WTC11 (cell line): ENCODE measurements around the gene LBX2. TPM values are rescaled to one million over a fixed set of nuclear protein-coding genes. Genes with fewer than 3 reads are reported as not detected.

Source experiments
- ATF1 ChIP-seq: sonication (generic); formaldehyde crosslinking; IDR thresholded peaks from 2 replicates; pipeline ENCODE4 v1.8.1; 2023; ENCODE audit warnings: mild to moderate bottlenecking, moderate library complexity, missing genetic modification reagents
- CREB1 ChIP-seq: sonication (generic); formaldehyde crosslinking; IDR thresholded peaks from 2 replicates; pipeline ENCODE4 v1.8.0; 2023; ENCODE audit warnings: mild to moderate bottlenecking, missing genetic modification reagents
- CREM ChIP-seq: sonication (generic); formaldehyde crosslinking; IDR thresholded peaks from 2 replicates; pipeline ENCODE4 v1.8.1; 2022; ENCODE audit warnings: mild to moderate bottlenecking, missing genetic modification reagents, moderate library complexity
- ESRRA ChIP-seq: sonication (generic); formaldehyde crosslinking; IDR thresholded peaks from 2 replicates; pipeline ENCODE4 v1.8.1; 2022; ENCODE audit warnings: mild to moderate bottlenecking, missing genetic modification reagents, borderline replicate concordance
- FOXP1 ChIP-seq: sonication (generic); formaldehyde crosslinking; IDR thresholded peaks from 2 replicates; pipeline ENCODE4 v1.8.0; 2022; ENCODE audit warnings: missing genetic modification reagents, mild to moderate bottlenecking, moderate library complexity, borderline replicate concordance
- GRHL2 ChIP-seq: fragments of 250-450 bp; sonication (Bioruptor Pico); IDR thresholded peaks from 2 replicates; pipeline ENCODE4 v1.8.0; 2022; ENCODE audit warnings: mild to moderate bottlenecking, moderate library complexity; ENCODE audit not compliant: insufficient replicate concordance, severe bottlenecking
- MYBL2 ChIP-seq: sonication (generic); formaldehyde crosslinking; IDR thresholded peaks from 2 replicates; pipeline ENCODE4 v1.8.1; 2023; ENCODE audit warnings: mild to moderate bottlenecking, moderate library complexity, missing genetic modification reagents
- NFE2L1 ChIP-seq: sonication (generic); formaldehyde crosslinking; IDR thresholded peaks from 2 replicates; pipeline ENCODE4 v1.8.1; 2023; ENCODE audit warnings: missing genetic modification reagents
- NFYB ChIP-seq: sonication (generic); formaldehyde crosslinking; conservative IDR thresholded peaks from 2 replicates; pipeline ENCODE4 v1.8.0; 2022; ENCODE audit warnings: low read depth, missing genetic modification reagents
- NR1H2 ChIP-seq: sonication (generic); formaldehyde crosslinking; IDR thresholded peaks from 2 replicates; pipeline ENCODE4 v1.9.0; 2021; ENCODE audit warnings: mild to moderate bottlenecking, moderate library complexity, missing genetic modification reagents
- NR2C2 ChIP-seq: sonication (generic); formaldehyde crosslinking; IDR thresholded peaks from 2 replicates; pipeline ENCODE4 v1.8.0; 2022; ENCODE audit warnings: mild to moderate bottlenecking, missing genetic modification reagents
- RELA ChIP-seq: sonication (generic); formaldehyde crosslinking; IDR thresholded peaks from 2 replicates; pipeline ENCODE4 v1.8.1; 2022; ENCODE audit warnings: missing genetic modification reagents, mild to moderate bottlenecking, borderline replicate concordance
- SOX15 ChIP-seq: fragments of 250-450 bp; sonication (Bioruptor Pico); IDR thresholded peaks from 2 replicates; pipeline ENCODE4 v1.9.0; 2021; ENCODE audit warnings: mild to moderate bottlenecking
- TP53 ChIP-seq: sonication (generic); formaldehyde crosslinking; IDR thresholded peaks from 2 replicates; pipeline ENCODE4 v1.8.1; 2023; ENCODE audit warnings: mild to moderate bottlenecking, missing genetic modification reagents
- ZNF416 ChIP-seq: fragments of 250-450 bp; sonication (Bioruptor Pico); IDR thresholded peaks from 2 replicates; pipeline ENCODE4 v1.9.0; 2021; ENCODE audit warnings: mild to moderate bottlenecking, inconsistent platforms
- total RNA-seq: library from RNA; stranded (reverse); gene quantifications from 3 replicates; pipeline ENCODE4 v1.2.3, GENCODE V29; 2021
- TF ChIP-seq, protein P1 (sequence below): fragments of 250-450 bp; sonication (Bioruptor Pico); IDR thresholded peaks from 2 replicates; pipeline ENCODE4 v1.9.0; 2021; ENCODE audit warnings: mild to moderate bottlenecking
- TF ChIP-seq, protein P2 (sequence below): fragments of 200-600 bp; IDR thresholded peaks from 2 replicates; pipeline ENCODE4 v1.8.0; 2022; ENCODE audit warnings: antibody characterized with exemption
- TF ChIP-seq, protein P3 (sequence below): fragments of 250-450 bp; sonication (Bioruptor Pico); conservative IDR thresholded peaks from 2 replicates; pipeline ENCODE4 v1.9.0; 2021; ENCODE audit warnings: mild to moderate bottlenecking
- TF ChIP-seq, protein P4 (sequence below): sonication (generic); formaldehyde crosslinking; IDR thresholded peaks from 2 replicates; pipeline ENCODE4 v1.8.1; 2023; ENCODE audit warnings: mild to moderate bottlenecking, missing genetic modification reagents
- TF ChIP-seq, protein P5 (sequence below): fragments of 250-450 bp; sonication (Bioruptor Pico); IDR thresholded peaks from 2 replicates; pipeline ENCODE4 v1.9.0; 2021; ENCODE audit warnings: mild to moderate bottlenecking
- TF ChIP-seq, protein P6 (sequence below): sonication (generic); formaldehyde crosslinking; IDR thresholded peaks from 2 replicates; pipeline ENCODE4 v1.8.0; 2022; ENCODE audit warnings: mild to moderate bottlenecking, missing genetic modification reagents
- TF ChIP-seq, protein P7 (sequence below): sonication (generic); formaldehyde crosslinking; IDR thresholded peaks from 2 replicates; pipeline ENCODE4 v1.8.1; 2022; ENCODE audit warnings: missing genetic modification reagents, borderline replicate concordance
- TF ChIP-seq, protein P8 (sequence below): sonication (generic); formaldehyde crosslinking; IDR thresholded peaks from 2 replicates; pipeline ENCODE4 v1.8.1; 2023; ENCODE audit warnings: mild to moderate bottlenecking, missing genetic modification reagents, moderate library complexity
- TF ChIP-seq, protein P9 (sequence below): sonication (generic); formaldehyde crosslinking; IDR thresholded peaks from 2 replicates; pipeline ENCODE4 v1.8.0; 2022; ENCODE audit warnings: mild to moderate bottlenecking, missing genetic modification reagents

Gene LBX2
- total RNA-seq, 1 experiment from 2014 or later, result 1.0 TPM

DNA sequence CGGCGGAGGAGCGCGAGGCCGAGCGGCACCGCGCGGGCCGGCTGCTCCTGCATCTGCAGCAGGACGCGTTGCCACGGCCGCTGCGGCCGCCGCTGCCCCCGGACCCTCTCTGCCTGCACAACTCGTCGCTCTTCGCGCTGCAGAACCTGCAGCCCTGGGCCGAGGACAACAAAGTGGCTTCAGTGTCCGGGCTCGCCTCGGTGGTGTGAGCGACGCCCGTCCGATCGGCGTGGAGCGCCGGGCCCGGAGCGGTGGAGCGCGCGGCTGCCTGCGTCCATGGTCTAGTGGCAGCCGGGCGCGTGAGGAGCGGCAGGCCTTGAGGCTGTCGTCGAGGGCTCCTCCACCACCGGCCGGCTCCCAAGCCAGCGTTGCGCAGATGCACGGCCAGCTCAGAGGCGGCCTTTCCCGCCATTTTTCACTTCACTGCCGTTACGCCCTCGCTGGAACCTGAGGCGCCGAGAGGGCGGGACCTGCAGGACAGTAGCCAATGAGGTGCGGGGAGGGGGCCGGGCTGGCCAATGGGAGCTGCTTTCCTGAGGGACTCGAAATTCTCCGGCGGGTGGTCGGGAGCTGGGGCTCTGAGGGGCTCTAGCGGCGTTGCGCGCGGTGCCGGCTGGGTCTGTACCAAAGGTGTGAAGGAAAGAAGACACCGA, 16.7 kb upstream of the LBX2 start (continued):
- peak; percentile 88 for TF ChIP-seq RELA (CRISPR knock-in tag)
- peak; percentile 97 for TF ChIP-seq FOXP1 (CRISPR knock-in tag)
- peak; percentile 54; the same call in 1 of the 2 replicates for TF ChIP-seq CREM (CRISPR knock-in tag)
- TF ChIP-seq CREB1, result peak; percentile 93
- TF ChIP-seq, protein P1, sequence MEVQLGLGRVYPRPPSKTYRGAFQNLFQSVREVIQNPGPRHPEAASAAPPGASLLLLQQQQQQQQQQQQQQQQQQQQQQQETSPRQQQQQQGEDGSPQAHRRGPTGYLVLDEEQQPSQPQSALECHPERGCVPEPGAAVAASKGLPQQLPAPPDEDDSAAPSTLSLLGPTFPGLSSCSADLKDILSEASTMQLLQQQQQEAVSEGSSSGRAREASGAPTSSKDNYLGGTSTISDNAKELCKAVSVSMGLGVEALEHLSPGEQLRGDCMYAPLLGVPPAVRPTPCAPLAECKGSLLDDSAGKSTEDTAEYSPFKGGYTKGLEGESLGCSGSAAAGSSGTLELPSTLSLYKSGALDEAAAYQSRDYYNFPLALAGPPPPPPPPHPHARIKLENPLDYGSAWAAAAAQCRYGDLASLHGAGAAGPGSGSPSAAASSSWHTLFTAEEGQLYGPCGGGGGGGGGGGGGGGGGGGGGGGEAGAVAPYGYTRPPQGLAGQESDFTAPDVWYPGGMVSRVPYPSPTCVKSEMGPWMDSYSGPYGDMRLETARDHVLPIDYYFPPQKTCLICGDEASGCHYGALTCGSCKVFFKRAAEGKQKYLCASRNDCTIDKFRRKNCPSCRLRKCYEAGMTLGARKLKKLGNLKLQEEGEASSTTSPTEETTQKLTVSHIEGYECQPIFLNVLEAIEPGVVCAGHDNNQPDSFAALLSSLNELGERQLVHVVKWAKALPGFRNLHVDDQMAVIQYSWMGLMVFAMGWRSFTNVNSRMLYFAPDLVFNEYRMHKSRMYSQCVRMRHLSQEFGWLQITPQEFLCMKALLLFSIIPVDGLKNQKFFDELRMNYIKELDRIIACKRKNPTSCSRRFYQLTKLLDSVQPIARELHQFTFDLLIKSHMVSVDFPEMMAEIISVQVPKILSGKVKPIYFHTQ, result no peak
- TF ChIP-seq ZNF416, result no peak
- TF ChIP-seq ATF1 (CRISPR knock-in tag), result peak; percentile 65; the same call in 1 of the 2 replicates
- peak; percentile 96 for TF ChIP-seq MYBL2
- TF ChIP-seq SOX15 (CRISPR knock-in tag), result no peak
- TF ChIP-seq NFYB, result peak; percentile 84
- TF ChIP-seq, protein P2, sequence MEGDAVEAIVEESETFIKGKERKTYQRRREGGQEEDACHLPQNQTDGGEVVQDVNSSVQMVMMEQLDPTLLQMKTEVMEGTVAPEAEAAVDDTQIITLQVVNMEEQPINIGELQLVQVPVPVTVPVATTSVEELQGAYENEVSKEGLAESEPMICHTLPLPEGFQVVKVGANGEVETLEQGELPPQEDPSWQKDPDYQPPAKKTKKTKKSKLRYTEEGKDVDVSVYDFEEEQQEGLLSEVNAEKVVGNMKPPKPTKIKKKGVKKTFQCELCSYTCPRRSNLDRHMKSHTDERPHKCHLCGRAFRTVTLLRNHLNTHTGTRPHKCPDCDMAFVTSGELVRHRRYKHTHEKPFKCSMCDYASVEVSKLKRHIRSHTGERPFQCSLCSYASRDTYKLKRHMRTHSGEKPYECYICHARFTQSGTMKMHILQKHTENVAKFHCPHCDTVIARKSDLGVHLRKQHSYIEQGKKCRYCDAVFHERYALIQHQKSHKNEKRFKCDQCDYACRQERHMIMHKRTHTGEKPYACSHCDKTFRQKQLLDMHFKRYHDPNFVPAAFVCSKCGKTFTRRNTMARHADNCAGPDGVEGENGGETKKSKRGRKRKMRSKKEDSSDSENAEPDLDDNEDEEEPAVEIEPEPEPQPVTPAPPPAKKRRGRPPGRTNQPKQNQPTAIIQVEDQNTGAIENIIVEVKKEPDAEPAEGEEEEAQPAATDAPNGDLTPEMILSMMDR, result no peak
- TF ChIP-seq, protein P3, sequence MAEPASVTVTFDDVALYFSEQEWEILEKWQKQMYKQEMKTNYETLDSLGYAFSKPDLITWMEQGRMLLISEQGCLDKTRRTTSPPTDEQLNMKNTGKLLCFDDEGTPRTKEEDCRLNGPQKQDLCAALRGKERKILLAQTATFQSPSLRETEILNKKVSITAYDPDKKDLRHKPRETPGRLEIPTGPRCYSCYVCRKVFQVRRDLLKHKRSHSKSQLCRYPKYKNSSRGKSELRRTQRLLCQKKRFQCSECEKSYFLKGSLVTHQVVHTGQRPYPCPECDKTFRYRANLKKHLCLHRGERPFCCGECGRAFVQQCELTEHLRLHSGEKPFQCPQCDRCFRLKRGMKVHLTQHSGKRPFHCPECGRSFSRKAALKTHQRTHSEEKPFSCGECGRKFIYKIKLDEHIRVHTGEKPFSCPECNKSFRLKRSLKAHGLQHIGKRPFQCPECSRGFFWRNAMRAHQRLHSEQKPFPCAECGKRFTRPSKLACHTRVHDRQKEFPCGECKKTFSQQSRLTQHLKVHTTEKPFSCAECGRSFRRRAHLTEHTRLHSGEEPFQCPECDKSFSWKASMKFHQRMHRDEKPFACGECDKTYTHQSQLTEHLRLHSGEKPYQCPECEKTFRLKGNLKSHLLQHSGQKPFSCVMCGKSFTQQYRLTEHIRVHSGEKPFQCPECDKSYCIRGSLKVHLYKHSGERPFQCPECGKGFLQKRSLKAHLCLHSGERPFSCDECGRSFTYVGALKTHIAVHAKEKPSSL (CRISPR knock-in tag), result no peak
- peak; percentile 76; the same call in 1 of the 2 replicates for TF ChIP-seq ESRRA (CRISPR knock-in tag)
- TF ChIP-seq GRHL2 (CRISPR knock-in tag), result no peak
- TF ChIP-seq, protein P4, sequence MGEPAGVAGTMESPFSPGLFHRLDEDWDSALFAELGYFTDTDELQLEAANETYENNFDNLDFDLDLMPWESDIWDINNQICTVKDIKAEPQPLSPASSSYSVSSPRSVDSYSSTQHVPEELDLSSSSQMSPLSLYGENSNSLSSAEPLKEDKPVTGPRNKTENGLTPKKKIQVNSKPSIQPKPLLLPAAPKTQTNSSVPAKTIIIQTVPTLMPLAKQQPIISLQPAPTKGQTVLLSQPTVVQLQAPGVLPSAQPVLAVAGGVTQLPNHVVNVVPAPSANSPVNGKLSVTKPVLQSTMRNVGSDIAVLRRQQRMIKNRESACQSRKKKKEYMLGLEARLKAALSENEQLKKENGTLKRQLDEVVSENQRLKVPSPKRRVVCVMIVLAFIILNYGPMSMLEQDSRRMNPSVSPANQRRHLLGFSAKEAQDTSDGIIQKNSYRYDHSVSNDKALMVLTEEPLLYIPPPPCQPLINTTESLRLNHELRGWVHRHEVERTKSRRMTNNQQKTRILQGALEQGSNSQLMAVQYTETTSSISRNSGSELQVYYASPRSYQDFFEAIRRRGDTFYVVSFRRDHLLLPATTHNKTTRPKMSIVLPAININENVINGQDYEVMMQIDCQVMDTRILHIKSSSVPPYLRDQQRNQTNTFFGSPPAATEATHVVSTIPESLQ (CRISPR knock-in tag), result 0 out of 2 replicates have a peak, but pooled peaks have one; percentile 48
- TF ChIP-seq, protein P5, sequence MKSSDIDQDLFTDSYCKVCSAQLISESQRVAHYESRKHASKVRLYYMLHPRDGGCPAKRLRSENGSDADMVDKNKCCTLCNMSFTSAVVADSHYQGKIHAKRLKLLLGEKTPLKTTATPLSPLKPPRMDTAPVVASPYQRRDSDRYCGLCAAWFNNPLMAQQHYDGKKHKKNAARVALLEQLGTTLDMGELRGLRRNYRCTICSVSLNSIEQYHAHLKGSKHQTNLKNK (CRISPR knock-in tag), result no peak
- TF ChIP-seq NR2C2 (CRISPR knock-in tag), result peak; percentile 66; the same call in 1 of the 2 replicates
- peak; percentile 96 for TF ChIP-seq TP53
- TF ChIP-seq, protein P6, sequence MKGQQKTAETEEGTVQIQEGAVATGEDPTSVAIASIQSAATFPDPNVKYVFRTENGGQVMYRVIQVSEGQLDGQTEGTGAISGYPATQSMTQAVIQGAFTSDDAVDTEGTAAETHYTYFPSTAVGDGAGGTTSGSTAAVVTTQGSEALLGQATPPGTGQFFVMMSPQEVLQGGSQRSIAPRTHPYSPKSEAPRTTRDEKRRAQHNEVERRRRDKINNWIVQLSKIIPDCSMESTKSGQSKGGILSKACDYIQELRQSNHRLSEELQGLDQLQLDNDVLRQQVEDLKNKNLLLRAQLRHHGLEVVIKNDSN (CRISPR knock-in tag), result peak; percentile 72; the same call in 1 of the 2 replicates
- peak; percentile 87 for TF ChIP-seq NR1H2 (CRISPR knock-in tag)
- peak; percentile 95; the same call in 1 of the 2 replicates for TF ChIP-seq NFE2L1
- TF ChIP-seq, protein P7, sequence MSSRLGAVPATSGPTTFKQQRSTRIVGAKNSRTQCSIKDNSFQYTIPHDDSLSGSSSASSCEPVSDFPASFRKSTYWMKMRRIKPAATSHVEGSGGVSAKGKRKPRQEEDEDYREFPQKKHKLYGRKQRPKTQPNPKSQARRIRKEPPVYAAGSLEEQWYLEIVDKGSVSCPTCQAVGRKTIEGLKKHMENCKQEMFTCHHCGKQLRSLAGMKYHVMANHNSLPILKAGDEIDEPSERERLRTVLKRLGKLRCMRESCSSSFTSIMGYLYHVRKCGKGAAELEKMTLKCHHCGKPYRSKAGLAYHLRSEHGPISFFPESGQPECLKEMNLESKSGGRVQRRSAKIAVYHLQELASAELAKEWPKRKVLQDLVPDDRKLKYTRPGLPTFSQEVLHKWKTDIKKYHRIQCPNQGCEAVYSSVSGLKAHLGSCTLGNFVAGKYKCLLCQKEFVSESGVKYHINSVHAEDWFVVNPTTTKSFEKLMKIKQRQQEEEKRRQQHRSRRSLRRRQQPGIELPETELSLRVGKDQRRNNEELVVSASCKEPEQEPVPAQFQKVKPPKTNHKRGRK (CRISPR knock-in tag), result 0 out of 2 replicates have a peak, but pooled peaks have one; percentile 15
- TF ChIP-seq, protein P8, sequence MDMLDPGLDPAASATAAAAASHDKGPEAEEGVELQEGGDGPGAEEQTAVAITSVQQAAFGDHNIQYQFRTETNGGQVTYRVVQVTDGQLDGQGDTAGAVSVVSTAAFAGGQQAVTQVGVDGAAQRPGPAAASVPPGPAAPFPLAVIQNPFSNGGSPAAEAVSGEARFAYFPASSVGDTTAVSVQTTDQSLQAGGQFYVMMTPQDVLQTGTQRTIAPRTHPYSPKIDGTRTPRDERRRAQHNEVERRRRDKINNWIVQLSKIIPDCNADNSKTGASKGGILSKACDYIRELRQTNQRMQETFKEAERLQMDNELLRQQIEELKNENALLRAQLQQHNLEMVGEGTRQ, result no peak
- TF ChIP-seq, protein P9, sequence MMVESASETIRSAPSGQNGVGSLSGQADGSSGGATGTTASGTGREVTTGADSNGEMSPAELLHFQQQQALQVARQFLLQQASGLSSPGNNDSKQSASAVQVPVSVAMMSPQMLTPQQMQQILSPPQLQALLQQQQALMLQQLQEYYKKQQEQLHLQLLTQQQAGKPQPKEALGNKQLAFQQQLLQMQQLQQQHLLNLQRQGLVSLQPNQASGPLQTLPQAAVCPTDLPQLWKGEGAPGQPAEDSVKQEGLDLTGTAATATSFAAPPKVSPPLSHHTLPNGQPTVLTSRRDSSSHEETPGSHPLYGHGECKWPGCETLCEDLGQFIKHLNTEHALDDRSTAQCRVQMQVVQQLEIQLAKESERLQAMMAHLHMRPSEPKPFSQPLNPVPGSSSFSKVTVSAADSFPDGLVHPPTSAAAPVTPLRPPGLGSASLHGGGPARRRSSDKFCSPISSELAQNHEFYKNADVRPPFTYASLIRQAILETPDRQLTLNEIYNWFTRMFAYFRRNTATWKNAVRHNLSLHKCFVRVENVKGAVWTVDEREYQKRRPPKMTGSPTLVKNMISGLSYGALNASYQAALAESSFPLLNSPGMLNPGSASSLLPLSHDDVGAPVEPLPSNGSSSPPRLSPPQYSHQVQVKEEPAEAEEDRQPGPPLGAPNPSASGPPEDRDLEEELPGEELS, result peak; percentile 96
